Stomach (tissue), 9 donors: Measurements from ENCODE around the gene RPP30. TPM values are rescaled to one million over a fixed set of nuclear protein-coding genes. Genes with fewer than 3 reads are reported as not detected.

Experiments used
- DNase-seq, 2 donors: peaks; one replicate each; pipeline versions ENCODE4 v3.0.0 to v3.0.0-alpha.2; 2013 to 2019
- H3K27ac ChIP-seq, 5 donors: fragments of 200-600 bp in 4 of 5; sonication (generic) in 4 of 5; one replicate each; pipeline ENCODE4 v1.5.1; 2013 to 2019; ENCODE audit warnings: mild to moderate bottlenecking in 1 of 5, moderate library complexity in 1 of 5
- H3K27me3 ChIP-seq, 3 donors: fragments of 200-600 bp; sonication (generic); one replicate each; pipeline ENCODE4 v1.5.1; 2017 to 2019; ENCODE audit warnings: mixed run types in 1 of 3
- H3K36me3 ChIP-seq, 4 donors: fragments of 200-600 bp; sonication (generic); 1 replicate in 3 of 4; 2 replicates in 1 of 4; pipeline ENCODE4 v1.5.1; 2016 to 2019
- H3K4me1 ChIP-seq, 4 donors: fragments of 200-600 bp; sonication (generic); one replicate each; pipeline ENCODE4 v1.5.1; 2016 to 2019
- H3K4me3 ChIP-seq, 4 donors: fragments of 200-600 bp; sonication (generic) in 3 of 4; one replicate each; pipeline ENCODE4 v1.5.1; 2016 to 2019; ENCODE audit warnings: mild to moderate bottlenecking in 1 of 4
- H3K9me3 ChIP-seq, 4 donors: fragments of 200-600 bp; sonication (generic); one replicate each; pipeline ENCODE4 v1.5.1; 2016 to 2019
- EP300 ChIP-seq: sonication (generic); formaldehyde crosslinking; IDR thresholded peaks from one replicate; pipeline ENCODE4 v1.6.1; 2017; ENCODE audit warnings: antibody characterized with exemption
- POLR2A ChIP-seq, 4 donors: fragments of 450-650 bp; IDR thresholded peaks; one replicate each; pipeline ENCODE4 v1.6.1; 2016; ENCODE audit warnings: antibody characterized with exemption in 4 of 4, control low read depth in 2 of 4, mild to moderate bottlenecking in 1 of 4, moderate library complexity in 1 of 4
- POLR2AphosphoS5 ChIP-seq, 3 donors: sonication (generic); formaldehyde crosslinking; IDR thresholded peaks; one replicate each; pipeline ENCODE4 v1.6.1; 2016; ENCODE audit warnings: antibody characterized with exemption in 3 of 3
- WGBS, 5 donors: extraction: QIAGEN DNeasy Blood & Tissue Kit in 3 of 5; methylation state at CpG; one replicate each; pipeline versions ENCODE4 v1.1.5 to v1.1.7; 2013 to 2018; 5-methylcytosine and 5-hydroxymethylcytosine counted together
- intact Hi-C: fragments of 100-400 bp; cut with DNase I; formaldehyde crosslinking; loops from one replicate; pipeline ENCODE4 v1.15.1; 2023; ENCODE audit warnings: low total_unique reads
- polyA plus RNA-seq, 3 donors: library from polyadenylated mRNA; stranded (reverse); fragments of 200-250 nt; gene quantifications; one replicate each; pipeline ENCODE4 v1.2.3, GENCODE V29; 2013
- total RNA-seq, 5 donors: library from RNA; depleted of rRNA; stranded (reverse); fragments of >200 nt; gene quantifications; one replicate each; pipeline versions ENCODE4 v1.1.0 to v1.2.3, GENCODE V29; 2014 to 2016
- TF ChIP-seq, protein P1 (sequence below), 7 experiments: fragments of 450-650 bp in 4 of 7; fragments of 200-600 bp in 3 of 7; sonication (generic) in 3 of 7; IDR thresholded peaks; one replicate each; pipeline ENCODE4 v1.5.1; 2016 to 2019; ENCODE audit warnings: antibody characterized with exemption in 7 of 7, control low read depth in 2 of 7, mild to moderate bottlenecking in 1 of 7
- donor health status: healthy with polysubstance abuse.
- donor health status: Bipolar disorder and iron deficiency.
- donor health status: healthy.

RPP30 gene
- total and polyA plus RNA-seq, 8 donors, result 8.8 to 53.4 (median 24.1) TPM

DNA sequence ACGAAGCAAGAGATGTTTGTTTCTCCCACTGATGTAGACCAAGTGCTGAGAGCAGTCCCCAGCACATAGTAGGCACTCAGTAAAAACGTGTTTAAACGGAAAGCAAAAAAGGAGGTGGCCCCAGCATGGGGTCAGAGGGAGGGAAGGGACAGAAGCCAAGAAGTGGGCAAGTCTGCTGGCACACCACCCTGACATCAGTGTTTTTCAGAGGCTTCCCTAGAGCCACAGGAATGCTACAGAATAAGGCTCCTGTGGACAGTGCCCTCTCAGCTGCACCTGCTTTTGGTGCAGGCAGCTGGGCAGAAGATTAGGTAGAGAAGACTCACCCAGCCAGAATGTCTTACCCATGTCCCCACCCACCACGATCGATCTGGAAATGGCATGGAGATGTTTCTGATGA lies 57.4 kb downstream of the RPP30 start:
- Histone ChIP-seq H3K27me3 (peaks cover 0 to 10% (median 0%) of the 10 kb centered on the region in 3 donors), H3K27ac (no peak overlapping the region), H3K36me3 (no peaks in the 10 kb centered on the region), H3K9me3 (no peaks in the 10 kb centered on the region), H3K4me1 (peaks cover 0 to 22% (median 12%) of the 10 kb centered on the region in 4 donors), H3K4me3 (no peak overlapping the region)
- intact Hi-C loops, result no loop called here
- TF ChIP-seq, protein P1, sequence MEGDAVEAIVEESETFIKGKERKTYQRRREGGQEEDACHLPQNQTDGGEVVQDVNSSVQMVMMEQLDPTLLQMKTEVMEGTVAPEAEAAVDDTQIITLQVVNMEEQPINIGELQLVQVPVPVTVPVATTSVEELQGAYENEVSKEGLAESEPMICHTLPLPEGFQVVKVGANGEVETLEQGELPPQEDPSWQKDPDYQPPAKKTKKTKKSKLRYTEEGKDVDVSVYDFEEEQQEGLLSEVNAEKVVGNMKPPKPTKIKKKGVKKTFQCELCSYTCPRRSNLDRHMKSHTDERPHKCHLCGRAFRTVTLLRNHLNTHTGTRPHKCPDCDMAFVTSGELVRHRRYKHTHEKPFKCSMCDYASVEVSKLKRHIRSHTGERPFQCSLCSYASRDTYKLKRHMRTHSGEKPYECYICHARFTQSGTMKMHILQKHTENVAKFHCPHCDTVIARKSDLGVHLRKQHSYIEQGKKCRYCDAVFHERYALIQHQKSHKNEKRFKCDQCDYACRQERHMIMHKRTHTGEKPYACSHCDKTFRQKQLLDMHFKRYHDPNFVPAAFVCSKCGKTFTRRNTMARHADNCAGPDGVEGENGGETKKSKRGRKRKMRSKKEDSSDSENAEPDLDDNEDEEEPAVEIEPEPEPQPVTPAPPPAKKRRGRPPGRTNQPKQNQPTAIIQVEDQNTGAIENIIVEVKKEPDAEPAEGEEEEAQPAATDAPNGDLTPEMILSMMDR (IDR thresholded peaks at IDR 0.05), result no peak
- TF ChIP-seq POLR2A (IDR thresholded peaks at IDR 0.05) (no peak), POLR2AphosphoS5 (IDR thresholded peaks at IDR 0.05) (no peak), EP300 (no peak)
- WGBS, 5 donors, result 56 to 66% (median 60%) methylated on average over 5 of the region's 5 CpGs
- DNase-seq, result no peak

DNA sequence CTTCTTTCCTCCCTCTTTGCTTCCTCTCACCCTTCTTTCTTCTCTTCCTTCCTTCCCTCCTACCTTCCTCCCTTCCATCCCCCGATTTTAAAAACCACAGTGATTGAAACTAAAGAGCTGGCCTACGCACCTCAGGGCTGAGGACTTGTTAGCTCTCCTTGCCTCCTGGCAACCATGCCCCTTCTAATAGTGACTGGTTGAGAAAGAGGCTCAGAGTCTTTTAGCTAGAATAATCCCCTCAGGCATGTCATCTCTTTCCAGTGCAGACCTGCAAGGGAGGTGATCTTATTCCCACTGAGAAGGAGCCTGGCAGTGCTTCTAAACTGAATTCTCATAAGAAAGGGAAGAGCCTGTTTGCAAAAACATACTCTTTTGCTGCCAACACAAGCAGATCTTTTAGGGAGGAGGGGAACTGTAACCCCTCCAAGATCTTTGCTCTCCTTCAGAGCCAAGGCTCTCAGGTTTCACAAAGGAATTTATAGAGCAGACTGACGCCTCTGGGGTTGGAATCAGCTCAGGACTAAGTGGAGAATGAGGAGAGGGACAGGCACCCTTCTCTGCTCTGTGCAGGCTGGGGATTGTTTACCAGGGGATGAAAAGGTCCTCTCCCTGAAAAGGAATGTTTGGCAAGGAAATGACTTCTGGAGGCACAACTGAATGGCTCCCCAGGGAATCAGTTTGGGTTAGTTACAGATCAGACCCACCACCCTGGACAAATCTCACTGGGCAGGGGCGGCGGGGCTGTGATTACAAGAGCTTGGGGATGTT lies 58.5 kb downstream of the RPP30 start:
- H3K4me1 ChIP-seq, result peaks cover 0 to 22% (median 12%) of the 10 kb centered on the region in 4 donors
- H3K9me3 ChIP-seq, result no peaks in the 10 kb centered on the region
- TF ChIP-seq, protein P1 (IDR thresholded peaks at IDR 0.05), result no peak
- TF ChIP-seq POLR2A (IDR thresholded peaks at IDR 0.05) (no peak), POLR2AphosphoS5 (IDR thresholded peaks at IDR 0.05) (no peak), EP300 (no peak)
- no peak overlapping the region for H3K4me3 ChIP-seq
- peak overlapping the region in 4 of 5 donors; percentile 42 to 59 (median 44) for H3K27ac ChIP-seq
- peaks cover 0 to 4% (median 0%) of the 10 kb centered on the region in 3 donors for H3K27me3 ChIP-seq
- 36 to 44% (median 39%) methylated on average over 5 of the region's 5 CpGs for WGBS, 5 donors
- H3K36me3 ChIP-seq, result no peaks in the 10 kb centered on the region
- DNase-seq, result peak in 1 of 2 donors; percentile 63
- intact Hi-C loops, result no loop called here

DNA sequence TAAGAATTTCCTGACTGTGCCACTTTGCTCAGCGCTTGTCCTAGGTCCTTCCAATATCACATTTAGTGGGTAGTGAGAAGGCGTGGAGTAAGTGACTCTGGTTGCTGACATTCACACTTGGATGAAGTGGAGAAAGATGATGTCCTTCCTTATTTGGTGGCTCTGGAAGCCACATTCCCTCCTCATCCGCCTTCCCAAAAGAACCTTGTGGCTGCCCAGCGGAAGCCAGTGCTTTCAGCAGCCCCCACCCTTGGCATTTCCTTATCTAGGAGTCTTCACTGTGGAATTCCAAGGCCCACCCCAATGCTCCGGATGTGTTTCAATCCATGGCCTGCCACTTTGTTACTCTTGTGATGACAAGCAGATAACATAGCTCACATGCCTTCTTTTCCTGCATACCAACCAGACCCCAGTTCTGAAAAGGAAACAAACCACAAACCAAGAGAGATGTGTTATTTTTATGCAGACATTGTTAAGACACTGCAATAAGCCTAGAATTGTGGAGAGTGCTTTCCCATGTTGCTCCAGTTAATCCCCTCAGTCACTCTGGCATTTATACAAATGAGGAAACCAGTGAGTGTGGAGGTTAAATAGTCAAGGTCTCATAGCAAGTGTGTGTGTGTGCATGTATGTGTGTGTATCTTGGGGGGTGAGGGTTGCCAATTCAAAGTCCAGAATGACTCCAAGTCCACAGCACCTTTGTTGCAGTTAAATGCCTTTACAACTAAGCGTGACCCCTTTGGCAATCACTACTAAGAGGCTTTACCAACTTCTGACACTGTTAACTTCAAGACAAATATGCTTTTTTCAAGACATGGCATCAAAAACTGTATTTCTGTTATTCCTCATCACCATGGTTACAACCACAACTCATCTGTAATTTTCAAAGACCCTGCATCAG lies 59.4 kb downstream of the RPP30 start:
- Histone ChIP-seq H3K27ac (peak overlapping the region in 4 of 5 donors; percentile 42 to 59 (median 44)), H3K4me3 (no peak overlapping the region), H3K36me3 (no peaks in the 10 kb centered on the region), H3K27me3 (peaks cover 0 to 4% (median 0%) of the 10 kb centered on the region in 3 donors), H3K4me1 (peaks cover 0 to 22% (median 12%) of the 10 kb centered on the region in 4 donors), H3K9me3 (no peaks in the 10 kb centered on the region)
- 33 to 47% (median 41%) methylated on average over 6 of the region's 6 CpGs for WGBS, 5 donors
- intact Hi-C loops, result no loop called here
- peak in 1 of 2 donors; percentile 54 for DNase-seq
- TF ChIP-seq POLR2A (IDR thresholded peaks at IDR 0.05) (no peak), EP300 (no peak), POLR2AphosphoS5 (IDR thresholded peaks at IDR 0.05) (no peak)
- TF ChIP-seq, protein P1 (IDR thresholded peaks at IDR 0.05), result no peak

DNA sequence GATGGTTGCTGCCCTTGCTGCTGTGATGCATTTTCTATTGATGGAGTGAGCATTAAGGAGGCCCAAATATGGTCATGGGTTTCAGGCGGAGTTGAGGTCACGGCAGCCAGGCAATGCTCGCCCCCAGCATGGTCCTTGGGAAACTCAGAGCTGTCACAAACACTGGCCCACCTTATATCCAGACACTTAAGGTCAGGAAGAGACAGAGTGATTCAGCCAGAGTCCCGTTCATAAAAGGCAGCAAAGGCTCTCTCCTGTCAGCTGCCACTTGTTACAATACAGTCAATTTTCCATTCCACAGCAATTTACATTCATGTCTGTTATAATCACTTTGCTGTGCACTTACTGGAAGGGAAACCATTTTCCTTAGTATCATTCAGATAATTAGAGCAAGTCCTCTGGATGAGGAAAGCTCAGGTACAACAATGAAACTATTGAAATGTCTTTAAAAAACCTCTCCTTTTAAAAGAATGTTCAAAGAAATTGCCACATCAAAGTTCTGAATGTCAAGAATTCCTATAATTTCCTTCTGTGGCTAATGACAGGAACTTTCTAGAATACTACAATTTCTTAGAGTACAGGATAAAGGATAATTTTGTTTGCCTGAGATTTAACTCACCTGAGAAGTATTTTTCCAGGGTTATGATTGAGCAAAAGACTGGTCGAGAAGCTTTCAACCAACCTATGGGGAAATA lies 64.0 kb downstream of the RPP30 start:
- 49 to 70% (median 66%) methylated on average over 5 of the region's 5 CpGs for WGBS, 5 donors

More for the DNA sequence above, 64.0 kb downstream of the RPP30 start:
- H3K9me3 ChIP-seq, result no peaks in the 10 kb centered on the region
- peaks cover 0 to 12% (median 5%) of the 10 kb centered on the region in 4 donors for H3K4me1 ChIP-seq
- H3K36me3 ChIP-seq, result no peaks in the 10 kb centered on the region
- H3K4me3 ChIP-seq, result no peak overlapping the region
- TF ChIP-seq, protein P1 (IDR thresholded peaks at IDR 0.05), result no peak
- TF ChIP-seq POLR2A (IDR thresholded peaks at IDR 0.05) (no peak), EP300 (no peak), POLR2AphosphoS5 (IDR thresholded peaks at IDR 0.05) (no peak)
- DNase-seq, result no peak
- H3K27me3 ChIP-seq, result no peaks in the 10 kb centered on the region
- no peak overlapping the region for H3K27ac ChIP-seq
- intact Hi-C loops, result no loop called here
